Amygdala (tissue), 56 donors: ENCODE measurements around the gene PNMA8B.
"Not testable (repeated sequence)": the region's sequence is repeated elsewhere in the genome, so short reads cannot be mapped to it uniquely, and the experiment has no call there.

Experiments used
- DNase-seq, 56 donors: peaks; one replicate each; lab custom pipeline; 2025; lab: John Stamatoyannopoulos, UW

Gene PNMA8B

GRCh38 chr19:46515290-46515609, 19.6 kb upstream of the PNMA8B start:
- DNase-seq: no peak

GRCh38 chr19:46514589-46515289, 19.1 kb upstream of the PNMA8B start:
- no peak for DNase-seq

- DNase-seq: peak in 51 of 56 donors; percentile 17 to 85 (median 58)
Measured at GRCh38 chr19:46513461-46514236, 18.0 kb upstream of the PNMA8B start.

GRCh38 chr19:46511237-46511636, 15.6 kb upstream of the PNMA8B start:
- DNase-seq: no peak

- DNase-seq: no peak
Measured at GRCh38 chr19:46508206-46508605, 12.5 kb upstream of the PNMA8B start.

- peak in 9 of 56 donors; percentile 9 to 59 (median 21) for DNase-seq
Measured at GRCh38 chr19:46503848-46504453, 8.3 kb upstream of the PNMA8B start.

GRCh38 chr19:46502891-46503290, 7.2 kb upstream of the PNMA8B start:
- DNase-seq: no peak

GRCh38 chr19:46499692-46500091, 4.0 kb upstream of the PNMA8B start:
- no peak for DNase-seq

- DNase-seq: no peak
Measured at GRCh38 chr19:46497773-46498172, 2.1 kb upstream of the PNMA8B start.

- not testable (repeated sequence) for DNase-seq
Measured at GRCh38 chr19:46496886-46497285, 1.2 kb upstream of the PNMA8B start.

- no peak for DNase-seq
Measured at GRCh38 chr19:46496304-46496703, 637 bp upstream of the PNMA8B start.

GRCh38 chr19:46494941-46495785, 504 bp downstream of the PNMA8B start:
- no peak for DNase-seq

- DNase-seq: no peak
Measured at GRCh38 chr19:46494146-46494940, 1.3 kb downstream of the PNMA8B start.

GRCh38 chr19:46493236-46494145, 2.2 kb downstream of the PNMA8B start:
- DNase-seq: peak in 2 of 56 donors; percentile 41 to 43

GRCh38 chr19:46492841-46493235, 2.8 kb downstream of the PNMA8B start:
- DNase-seq: peak in 1 of 56 donors; percentile 43

- DNase-seq: no peak
Measured at GRCh38 chr19:46491975-46492682, 3.5 kb downstream of the PNMA8B start.

- DNase-seq: no peak
Measured at GRCh38 chr19:46490774-46491173, 4.9 kb downstream of the PNMA8B start.
